Panc1 (cell line): ENCODE results near the gene ZC3H10.

Experiments used
- CTCF ChIP-seq: fragments of 450-650 bp; IDR thresholded peaks from 2 replicates; pipeline ENCODE4 v1.5.1; 2017; ENCODE audit warnings: mild to moderate bottlenecking
- POLR2AphosphoS5 ChIP-seq: IDR thresholded peaks from 2 replicates; pipeline ENCODE4 v1.6.1; 2012; ENCODE audit warnings: mild to moderate bottlenecking, low read depth, low read length, moderate library complexity
- REST ChIP-seq, 2 experiments: IDR thresholded peaks; 2 replicates each; pipeline ENCODE4 v1.6.1; 2011 to 2012; ENCODE audit warnings: low read depth in 2 of 2, control low read depth in 1 of 2, low read length in 1 of 2, mild to moderate bottlenecking in 1 of 2, moderate library complexity in 1 of 2; ENCODE audit not compliant: insufficient read depth in 1 of 2
- SIN3A ChIP-seq: IDR thresholded peaks from 2 replicates; pipeline ENCODE4 v1.6.1; 2012; ENCODE audit warnings: low read depth, mild to moderate bottlenecking, low read length, moderate library complexity, borderline replicate concordance; ENCODE audit not compliant: insufficient read depth
- TCF7L2 ChIP-seq: IDR thresholded peaks from 2 replicates; pipeline ENCODE4 v1.6.1; 2011; ENCODE audit warnings: mild to moderate bottlenecking, low read depth, low read length, inconsistent platforms

GRCh38 chr12:56116267-56117081 lies 1.6 kb upstream of the ZC3H10 start, which contains the start of gene RPL41:
- TF ChIP-seq CTCF, result no peak
- peak; percentile 63; the same call in 1 of the 2 replicates for TF ChIP-seq SIN3A
- TF ChIP-seq POLR2AphosphoS5, result peak; percentile 100
- peak in 1 of 2 experiments; percentile 40; a peak in 1 of 4 replicates for TF ChIP-seq REST (IDR thresholded peaks at IDR 0.05; ENCODE audit: insufficient read depth in 1 of 2, low read depth in 2 of 2, low read length in 1 of 2)
- no peak for TF ChIP-seq TCF7L2
